Astrocyte of the spinal cord (primary cell): ENCODE results near the gene GART.

Experiments
- DNase-seq: peaks from one replicate; pipeline ENCODE4 v3.0.0; 2011; ENCODE audit warnings: low read depth, low spot score
- H3K4me3 ChIP-seq: 2 replicates; pipeline ENCODE4 v1.5.1; 2011; ENCODE audit warnings: low read depth, mild to moderate bottlenecking, low read length, moderate library complexity
- CTCF ChIP-seq: IDR thresholded peaks from 2 replicates; pipeline ENCODE4 v1.5.1; 2012; ENCODE audit warnings: low read depth, mild to moderate bottlenecking, low read length, inconsistent platforms
- in situ Hi-C: cut with HindIII; loops from 2 replicates; pipeline ENCODE4 v1.10.0; 2017; ENCODE audit warnings: low sequenced_read_pairs

GART gene

GRCh38 chr21:33554982-33555344 lies 13.0 kb upstream of the GART start:
- in situ Hi-C loops: no loop called here
- no peak overlapping the region for H3K4me3 ChIP-seq
- no peak for DNase-seq
- no peak for TF ChIP-seq CTCF

- no peak for TF ChIP-seq CTCF
- no peak for DNase-seq
- in situ Hi-C loops: no loop called here
- no peak overlapping the region for H3K4me3 ChIP-seq
Observed at GRCh38 chr21:33554236-33554981, 12.5 kb upstream of the GART start.

GRCh38 chr21:33552999-33553598 lies 11.2 kb upstream of the GART start:
- no peak overlapping the region for H3K4me3 ChIP-seq
- in situ Hi-C loops: no loop called here
- no peak for TF ChIP-seq CTCF
- no peak for DNase-seq

GRCh38 chr21:33552093-33552998 lies 10.4 kb upstream of the GART start:
- no peak overlapping the region for H3K4me3 ChIP-seq
- no peak for TF ChIP-seq CTCF
- in situ Hi-C loops: no loop called here
- no peak for DNase-seq

GRCh38 chr21:33551664-33552063 lies 9.7 kb upstream of the GART start:
- in situ Hi-C loops: no loop called here
- H3K4me3 ChIP-seq: no peak overlapping the region
- TF ChIP-seq CTCF: no peak
- no peak for DNase-seq

GRCh38 chr21:33550772-33551660 lies 9.1 kb upstream of the GART start:
- in situ Hi-C loops: no loop called here
- no peak overlapping the region for H3K4me3 ChIP-seq
- no peak for DNase-seq
- no peak for TF ChIP-seq CTCF
